Measurements from ENCODE around the gene LIMS4. TPM values are rescaled to one million over a fixed set of nuclear protein-coding genes. Genes with fewer than 3 reads are reported as not detected.
"Not testable (repeated sequence)": the region's sequence is repeated elsewhere in the genome, so short reads cannot be mapped to it uniquely, and the experiment has no call there.

Gene LIMS4
- total and polyA plus RNA-seq, 4 donors = 0.89 to 2.6 (median 1.1) TPM

DNA sequence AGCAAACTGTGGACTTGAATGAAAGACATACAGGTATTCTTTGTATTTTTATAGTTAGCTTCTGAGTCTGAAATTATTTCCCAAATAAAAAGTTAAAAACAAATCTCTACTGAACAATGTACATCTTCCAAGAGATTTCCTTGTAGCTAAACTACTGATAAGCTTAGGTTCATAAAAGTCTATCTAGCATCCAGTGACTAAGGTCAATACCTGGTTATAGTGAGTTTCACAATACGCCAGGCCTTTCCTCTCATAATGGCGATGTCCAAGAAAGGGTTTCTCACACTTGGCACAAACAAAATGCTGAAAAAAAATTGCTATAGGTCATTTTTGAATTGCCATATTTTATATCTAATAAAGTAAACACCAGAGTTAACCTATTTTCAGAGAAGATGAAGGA is 21.7 kb downstream of the LIMS4 start:
- not testable (repeated sequence) for DNase-seq (ENCODE audit: low read depth in 4 of 6, low spot score in 6 of 6); H3K4me3 ChIP-seq (ENCODE audit: low read depth, low read length); H3K4me1 ChIP-seq (ENCODE audit: control insufficient read depth, insufficient read depth, low read length); H3K27me3 ChIP-seq (ENCODE audit: control insufficient read depth, insufficient read depth, low read length); H3K36me3 ChIP-seq (ENCODE audit: control insufficient read depth, insufficient read depth, low read length); H3K27ac ChIP-seq (ENCODE audit: low read depth, low read length); H3K9me3 ChIP-seq (ENCODE audit: control insufficient read depth, insufficient read depth, low read length)
- no CpG with 5 or more reads among the region's 2 CpGs for WGBS (ENCODE audit: insufficient coverage)

DNA sequence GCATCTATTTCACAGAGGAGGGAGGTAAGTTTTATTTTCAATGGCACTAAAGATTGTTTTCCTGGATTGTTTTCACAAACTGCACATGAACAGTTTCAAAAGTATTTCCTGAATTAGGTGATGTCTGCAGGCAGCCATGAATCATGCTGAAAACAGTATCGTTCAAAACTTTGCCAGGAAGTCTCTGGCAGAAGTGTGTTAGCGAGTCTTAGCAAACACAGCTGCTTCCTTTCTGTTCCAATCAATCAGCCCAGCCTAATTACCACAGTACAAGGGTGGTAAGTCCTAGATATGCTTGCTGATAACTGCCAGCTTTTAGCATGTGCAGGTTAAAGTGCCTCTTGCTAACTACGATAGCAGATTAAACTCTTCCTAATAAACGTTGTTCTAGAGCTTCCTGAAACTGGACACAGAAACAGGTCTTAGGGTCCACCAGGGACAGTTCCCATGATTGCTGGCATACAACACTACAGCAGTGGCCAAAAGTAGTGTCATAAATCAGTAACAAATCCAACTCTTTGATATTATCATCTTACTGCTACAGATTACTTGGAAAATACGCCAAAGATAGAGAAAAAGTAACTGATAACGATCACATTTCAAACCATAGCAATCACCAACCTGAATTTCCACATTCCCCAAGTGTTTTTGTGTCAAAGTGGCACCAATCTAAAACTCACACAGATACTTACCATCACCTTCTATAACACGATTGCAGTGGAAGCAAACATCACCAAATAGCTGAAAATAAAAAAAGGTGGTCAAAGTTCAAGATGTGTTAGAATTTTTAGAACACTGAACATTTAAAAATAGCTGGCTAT is 23.3 kb downstream of the LIMS4 start:
- not testable (repeated sequence) for DNase-seq (ENCODE audit: low read depth in 4 of 6, low spot score in 6 of 6); H3K4me3 ChIP-seq (ENCODE audit: low read depth, low read length); H3K27ac ChIP-seq (ENCODE audit: low read depth, low read length); H3K9me3 ChIP-seq (ENCODE audit: control insufficient read depth, insufficient read depth, low read length); H3K36me3 ChIP-seq (ENCODE audit: control insufficient read depth, insufficient read depth, low read length); H3K27me3 ChIP-seq (ENCODE audit: control insufficient read depth, insufficient read depth, low read length); H3K4me1 ChIP-seq (ENCODE audit: control insufficient read depth, insufficient read depth, low read length)
- WGBS (ENCODE audit: insufficient coverage) = no CpG with 5 or more reads among the region's 7 CpGs

DNA sequence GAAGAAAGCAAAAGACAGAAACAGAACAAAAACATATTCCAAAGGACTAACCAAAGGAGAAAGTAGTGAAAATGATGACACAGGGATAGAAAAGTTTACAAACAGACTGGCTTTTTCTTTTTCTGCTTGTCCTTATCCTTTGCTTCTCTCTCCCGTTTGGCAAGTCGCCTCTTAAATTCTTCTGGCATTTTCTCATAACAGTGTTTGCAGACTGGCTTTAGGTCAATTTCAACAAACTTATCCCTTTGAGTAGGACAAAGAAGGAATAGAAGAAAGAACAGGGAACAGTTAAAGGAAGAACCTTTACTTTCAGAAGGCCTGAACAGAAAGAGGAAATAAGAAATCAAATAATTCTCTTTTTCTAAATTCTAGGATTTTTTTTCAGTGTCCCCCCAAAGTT is 26.0 kb downstream of the LIMS4 start:
- not testable (repeated sequence) for H3K27me3 ChIP-seq (ENCODE audit: control insufficient read depth, insufficient read depth, low read length); H3K4me3 ChIP-seq (ENCODE audit: low read depth, low read length); H3K4me1 ChIP-seq (ENCODE audit: control insufficient read depth, insufficient read depth, low read length); H3K36me3 ChIP-seq (ENCODE audit: control insufficient read depth, insufficient read depth, low read length); H3K9me3 ChIP-seq (ENCODE audit: control insufficient read depth, insufficient read depth, low read length); DNase-seq (ENCODE audit: low read depth in 4 of 6, low spot score in 6 of 6); H3K27ac ChIP-seq (ENCODE audit: low read depth, low read length)
- WGBS (ENCODE audit: insufficient coverage) = no CpG with 5 or more reads among the region's 2 CpGs

DNA sequence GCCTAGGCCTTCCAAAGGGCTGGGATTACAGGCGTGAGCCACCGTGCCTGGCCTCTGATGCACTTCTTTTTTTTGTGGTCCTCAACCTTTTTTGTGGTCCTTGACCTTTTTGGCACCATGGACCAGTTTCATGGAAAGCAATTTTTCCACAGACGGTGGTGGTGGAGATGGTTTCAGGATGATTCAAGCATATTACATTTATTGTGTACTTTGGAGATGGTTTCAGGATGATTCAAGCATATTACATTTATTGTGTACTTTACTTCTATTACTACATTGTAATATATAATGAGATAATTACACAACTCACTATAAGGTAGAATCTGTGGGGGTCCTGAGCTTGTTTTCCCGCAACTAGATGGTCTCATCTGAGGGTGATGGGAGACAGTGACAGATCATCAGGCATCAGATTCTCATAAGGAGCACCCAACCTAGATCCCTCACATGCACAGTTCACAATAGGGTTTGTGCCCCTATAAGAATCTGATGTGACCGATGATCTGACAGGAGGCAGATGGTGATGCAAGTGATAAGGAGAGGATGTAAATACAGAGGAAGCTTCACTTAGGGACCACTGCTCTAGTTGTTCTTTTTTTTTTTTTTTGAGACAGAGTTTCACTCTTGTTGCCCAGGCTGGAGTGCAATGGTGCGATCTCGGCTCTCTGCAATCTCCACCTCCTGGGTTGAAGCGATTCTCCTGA is 29.2 kb downstream of the LIMS4 start:
- DNase-seq (ENCODE audit: low read depth in 4 of 6, low spot score in 6 of 6); H3K4me1 ChIP-seq (ENCODE audit: control insufficient read depth, insufficient read depth, low read length); H3K27me3 ChIP-seq (ENCODE audit: control insufficient read depth, insufficient read depth, low read length); H3K36me3 ChIP-seq (ENCODE audit: control insufficient read depth, insufficient read depth, low read length); H3K9me3 ChIP-seq (ENCODE audit: control insufficient read depth, insufficient read depth, low read length); H3K4me3 ChIP-seq (ENCODE audit: low read depth, low read length); H3K27ac ChIP-seq (ENCODE audit: low read depth, low read length): not testable (repeated sequence)
- no CpG with 5 or more reads among the region's 8 CpGs for WGBS (ENCODE audit: insufficient coverage)

DNA sequence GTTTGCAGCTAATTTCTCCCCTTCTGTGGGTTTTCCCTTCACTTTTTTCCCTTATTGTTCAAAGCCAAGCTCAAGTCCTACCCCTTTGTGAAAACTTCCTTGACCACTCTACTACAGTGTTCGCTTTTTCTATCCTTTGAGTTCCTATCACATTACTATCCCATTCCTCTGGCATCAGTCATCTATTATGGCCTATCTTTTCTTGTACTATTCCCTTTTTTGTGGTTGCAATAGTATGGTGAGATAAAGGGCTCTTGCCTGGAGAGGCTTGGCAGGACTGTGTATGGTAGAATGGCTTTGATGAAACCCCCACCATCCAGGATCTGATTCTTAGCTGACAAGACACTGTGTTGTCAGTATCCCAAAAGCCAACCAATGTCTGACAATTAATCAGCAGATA is 30.7 kb downstream of the LIMS4 start:
- H3K27me3 ChIP-seq (ENCODE audit: control insufficient read depth, insufficient read depth, low read length); DNase-seq (ENCODE audit: low read depth in 4 of 6, low spot score in 6 of 6); H3K4me1 ChIP-seq (ENCODE audit: control insufficient read depth, insufficient read depth, low read length); H3K4me3 ChIP-seq (ENCODE audit: low read depth, low read length); H3K9me3 ChIP-seq (ENCODE audit: control insufficient read depth, insufficient read depth, low read length); H3K36me3 ChIP-seq (ENCODE audit: control insufficient read depth, insufficient read depth, low read length); H3K27ac ChIP-seq (ENCODE audit: low read depth, low read length): not testable (repeated sequence)
- no CpG with 5 or more reads among the region's 1 CpG for WGBS (ENCODE audit: insufficient coverage)

DNA sequence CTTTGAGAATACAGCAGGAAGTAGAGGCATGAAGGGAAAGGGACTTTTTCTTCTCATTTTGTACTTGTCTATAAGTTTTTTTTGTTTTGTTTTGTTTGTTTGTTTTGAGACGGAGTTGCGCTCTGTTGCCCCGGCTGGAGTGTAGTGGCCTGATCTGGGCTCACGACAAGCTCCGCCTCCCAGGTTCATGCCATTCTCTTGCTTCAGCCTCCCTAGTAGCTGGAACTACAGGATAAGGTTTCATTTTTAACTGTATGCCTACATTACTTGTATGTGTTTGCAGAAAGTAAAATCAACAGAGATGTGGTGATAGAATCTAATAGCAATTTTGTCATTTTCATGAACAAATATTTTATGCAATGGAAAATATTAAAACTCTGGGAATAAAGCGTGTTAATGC is 38.1 kb downstream of the LIMS4 start:
- DNase-seq (ENCODE audit: low read depth in 4 of 6, low spot score in 6 of 6); H3K27ac ChIP-seq (ENCODE audit: low read depth, low read length); H3K4me3 ChIP-seq (ENCODE audit: low read depth, low read length); H3K9me3 ChIP-seq (ENCODE audit: control insufficient read depth, insufficient read depth, low read length); H3K36me3 ChIP-seq (ENCODE audit: control insufficient read depth, insufficient read depth, low read length); H3K4me1 ChIP-seq (ENCODE audit: control insufficient read depth, insufficient read depth, low read length); H3K27me3 ChIP-seq (ENCODE audit: control insufficient read depth, insufficient read depth, low read length): not testable (repeated sequence)
- WGBS (ENCODE audit: insufficient coverage) = no CpG with 5 or more reads among the region's 6 CpGs

DNA sequence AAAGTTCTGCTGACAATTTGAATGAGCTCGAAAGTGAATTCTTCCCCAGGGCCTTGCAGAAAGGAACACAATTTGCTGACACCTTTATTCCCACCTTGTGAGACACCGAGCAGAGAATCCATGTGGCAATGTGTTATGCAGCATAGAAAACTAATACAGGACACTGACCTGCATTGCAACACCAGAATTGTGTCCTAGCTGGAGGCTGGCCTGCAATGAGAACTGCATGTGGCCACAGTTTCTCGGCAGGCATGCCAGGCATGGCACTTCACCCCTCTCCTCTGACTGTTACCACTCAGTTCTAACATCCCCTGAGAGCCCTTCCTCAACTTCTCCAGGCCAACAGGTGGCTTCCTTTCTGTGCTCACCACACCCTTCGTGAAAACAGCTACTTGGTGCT is 46.9 kb downstream of the LIMS4 start:
- DNase-seq (ENCODE audit: low read depth in 4 of 6, low spot score in 6 of 6); H3K4me1 ChIP-seq (ENCODE audit: control insufficient read depth, insufficient read depth, low read length); H3K4me3 ChIP-seq (ENCODE audit: low read depth, low read length): not testable (repeated sequence)

DNA sequence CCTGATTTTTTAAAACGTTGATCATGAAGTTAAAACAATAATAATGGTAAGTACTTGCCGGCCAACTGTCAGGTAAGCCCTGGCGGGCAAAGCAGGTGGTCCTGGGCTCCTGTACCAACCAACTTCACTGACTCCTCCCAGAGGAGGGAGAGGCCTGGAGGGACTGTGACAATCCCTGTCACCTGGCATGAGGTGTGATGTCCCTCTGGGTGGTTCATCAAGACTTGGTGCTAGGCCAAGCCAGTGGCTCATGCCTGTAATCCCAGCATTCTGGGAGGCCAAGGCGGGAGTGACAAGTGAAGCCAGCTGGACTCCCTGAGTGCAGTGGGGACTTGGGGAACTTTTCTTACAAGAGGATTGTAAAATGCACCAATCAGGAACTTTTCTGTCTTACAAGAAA is 48.2 kb downstream of the LIMS4 start:
- H3K4me1 ChIP-seq (ENCODE audit: control insufficient read depth, insufficient read depth, low read length); H3K27me3 ChIP-seq (ENCODE audit: control insufficient read depth, insufficient read depth, low read length); DNase-seq (ENCODE audit: low read depth in 4 of 6, low spot score in 6 of 6); H3K36me3 ChIP-seq (ENCODE audit: control insufficient read depth, insufficient read depth, low read length); H3K27ac ChIP-seq (ENCODE audit: low read depth, low read length); H3K9me3 ChIP-seq (ENCODE audit: control insufficient read depth, insufficient read depth, low read length); H3K4me3 ChIP-seq (ENCODE audit: low read depth, low read length): not testable (repeated sequence)
- no CpG with 5 or more reads among the region's 4 CpGs for WGBS (ENCODE audit: insufficient coverage)

More for the DNA sequence above, 46.9 kb downstream of the LIMS4 start:
- H3K27me3 ChIP-seq (ENCODE audit: control insufficient read depth, insufficient read depth, low read length); H3K27ac ChIP-seq (ENCODE audit: low read depth, low read length); H3K9me3 ChIP-seq (ENCODE audit: control insufficient read depth, insufficient read depth, low read length); H3K36me3 ChIP-seq (ENCODE audit: control insufficient read depth, insufficient read depth, low read length): not testable (repeated sequence)
- no CpG with 5 or more reads among the region's 4 CpGs for WGBS (ENCODE audit: insufficient coverage)

DNA sequence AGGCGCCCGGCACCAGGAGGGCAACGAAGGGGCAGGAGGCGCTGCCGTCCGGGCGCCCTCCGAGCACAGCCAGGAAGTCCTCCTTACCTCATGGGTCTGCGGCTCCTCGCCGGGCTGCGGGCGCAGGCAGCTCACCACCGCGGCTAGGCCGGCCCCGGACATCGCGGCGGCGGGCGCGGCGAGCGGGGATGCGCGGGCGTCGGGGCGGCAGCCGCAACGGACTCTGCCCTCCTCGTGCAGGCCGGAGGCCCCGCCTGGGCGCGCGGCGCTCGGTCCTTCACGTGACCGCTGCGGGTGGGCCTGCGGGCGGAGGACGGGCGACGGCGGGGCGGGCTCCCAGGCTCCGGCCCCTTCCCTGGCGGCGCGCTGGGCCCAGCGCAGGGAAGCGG is 49.0 kb downstream of the LIMS4 start:
- not testable (repeated sequence) for H3K27ac ChIP-seq (ENCODE audit: low read depth, low read length); H3K4me1 ChIP-seq (ENCODE audit: control insufficient read depth, insufficient read depth, low read length); H3K4me3 ChIP-seq (ENCODE audit: low read depth, low read length); H3K27me3 ChIP-seq (ENCODE audit: control insufficient read depth, insufficient read depth, low read length); H3K9me3 ChIP-seq (ENCODE audit: control insufficient read depth, insufficient read depth, low read length); DNase-seq (ENCODE audit: low read depth in 4 of 6, low spot score in 6 of 6); H3K36me3 ChIP-seq (ENCODE audit: control insufficient read depth, insufficient read depth, low read length)
- no CpG with 5 or more reads among the region's 56 CpGs for WGBS (ENCODE audit: insufficient coverage)
